Mesenchymal stem cell (in vitro differentiated cells and primary cell): ENCODE results near the gene COX8A.
"Not testable (repeated sequence)": the region's sequence is repeated elsewhere in the genome, so short reads cannot be mapped to it uniquely, and the experiment has no call there.

Source experiments
- DNase-seq: peaks from one replicate; pipeline ENCODE4 v3.0.0-alpha.2; 2013
- H2AFZ ChIP-seq: one replicate; pipeline ENCODE4 v1.6.1; 2013; ENCODE audit warnings: low read depth, mild to moderate bottlenecking, control low read depth, inconsistent platforms, low read length, moderate library complexity
- H2AK5ac ChIP-seq: 2 replicates; pipeline ENCODE4 v1.6.1; 2013; ENCODE audit warnings: low read length, moderate library complexity, mild to moderate bottlenecking, inconsistent platforms; ENCODE audit not compliant: severe bottlenecking
- H2BK120ac ChIP-seq: one replicate; pipeline ENCODE4 v1.6.1; 2013; ENCODE audit warnings: low read depth, mild to moderate bottlenecking, inconsistent platforms, low read length, moderate library complexity
- H2BK12ac ChIP-seq, 2 experiments: one replicate each; pipeline ENCODE4 v1.6.1; 2013; ENCODE audit warnings: inconsistent platforms in 2 of 2, low read length in 2 of 2, mild to moderate bottlenecking in 2 of 2, moderate library complexity in 2 of 2, control low read depth in 1 of 2
- H2BK15ac ChIP-seq: one replicate; pipeline ENCODE4 v1.6.1; 2013; ENCODE audit warnings: mild to moderate bottlenecking, low read depth, inconsistent platforms; ENCODE audit not compliant: poor library complexity, severe bottlenecking
- H2BK5ac ChIP-seq: 2 replicates; pipeline ENCODE4 v1.6.1; 2013; ENCODE audit warnings: low read depth, mild to moderate bottlenecking, low read length, control low read depth, inconsistent platforms; ENCODE audit not compliant: poor library complexity, severe bottlenecking
- H3K14ac ChIP-seq, 2 experiments: one replicate each; pipeline ENCODE4 v1.6.1; 2013; ENCODE audit warnings: inconsistent platforms in 2 of 2, low read length in 2 of 2, control low read depth in 1 of 2, mild to moderate bottlenecking in 1 of 2, moderate library complexity in 1 of 2
- H3K18ac ChIP-seq, 2 experiments: one replicate each; pipeline ENCODE4 v1.6.1; 2013; ENCODE audit warnings: inconsistent platforms in 2 of 2, low read length in 2 of 2, control low read depth in 1 of 2, low read depth in 1 of 2, mild to moderate bottlenecking in 1 of 2
- H3K23ac ChIP-seq, 2 experiments: one replicate each; pipeline ENCODE4 v1.6.1; 2013; ENCODE audit warnings: inconsistent platforms in 2 of 2, low read length in 2 of 2, mild to moderate bottlenecking in 2 of 2, moderate library complexity in 2 of 2, control low read depth in 1 of 2
- H3K27ac ChIP-seq: 2 replicates; pipeline ENCODE4 v1.5.1; 2013; ENCODE audit warnings: mild to moderate bottlenecking, moderate library complexity, low read length, control low read depth, inconsistent platforms; ENCODE audit not compliant: poor library complexity, severe bottlenecking
- H3K27me3 ChIP-seq, 2 experiments: 2 replicates each; pipeline versions ENCODE4 v1.6.1 to v1.7.0; 2013; ENCODE audit warnings: low read length in 2 of 2, mild to moderate bottlenecking in 2 of 2, moderate library complexity in 2 of 2, control low read depth in 1 of 2, inconsistent platforms in 1 of 2; ENCODE audit not compliant: control insufficient read depth in 1 of 2, insufficient read depth in 1 of 2
- H3K36me3 ChIP-seq, 2 experiments: 2 replicates each; pipeline versions ENCODE4 v1.6.1 to v1.7.0; 2013; ENCODE audit warnings: low read length in 2 of 2, control low read depth in 1 of 2, inconsistent platforms in 1 of 2, low read depth in 1 of 2, mild to moderate bottlenecking in 1 of 2; ENCODE audit not compliant: insufficient read depth in 2 of 2, control insufficient read depth in 1 of 2
- H3K4ac ChIP-seq, 2 experiments: one replicate each; pipeline ENCODE4 v1.6.1; 2013; ENCODE audit warnings: inconsistent platforms in 2 of 2, low read length in 2 of 2, mild to moderate bottlenecking in 2 of 2, moderate library complexity in 2 of 2, control low read depth in 1 of 2, low read depth in 1 of 2
- H3K4me1 ChIP-seq: 2 replicates; pipeline ENCODE4 v1.6.1; 2013; ENCODE audit warnings: low read depth, low read length, control low read depth; ENCODE audit not compliant: control insufficient read depth, insufficient read depth
- H3K4me2 ChIP-seq: 2 replicates; pipeline ENCODE4 v1.6.1; 2013; ENCODE audit warnings: low read length, mild to moderate bottlenecking, inconsistent platforms; ENCODE audit not compliant: poor library complexity, severe bottlenecking
- H3K4me3 ChIP-seq, 2 experiments: 2 replicates each; pipeline versions ENCODE4 v1.5.1 to v1.7.0; 2013; ENCODE audit warnings: low read length in 2 of 2, mild to moderate bottlenecking in 2 of 2, control low read depth in 1 of 2, low read depth in 1 of 2; ENCODE audit not compliant: insufficient read depth in 1 of 2
- H3K79me1 ChIP-seq: replicated peaks from 2 replicates; pipeline ENCODE4 v1.6.1; 2013; ENCODE audit warnings: mild to moderate bottlenecking, control low read depth, low read length, inconsistent platforms; ENCODE audit not compliant: poor library complexity, severe bottlenecking
- H3K9ac ChIP-seq: 2 replicates; pipeline ENCODE4 v1.7.0; 2013; ENCODE audit warnings: mild to moderate bottlenecking, low read length, moderate library complexity
- H3K9me3 ChIP-seq: 2 replicates; pipeline ENCODE4 v1.7.0; 2013; ENCODE audit warnings: mild to moderate bottlenecking, low read length; ENCODE audit not compliant: control insufficient read depth
- H4K8ac ChIP-seq: one replicate; pipeline ENCODE4 v1.6.1; 2013; ENCODE audit warnings: inconsistent platforms, mild to moderate bottlenecking, low read length, moderate library complexity
- H4K91ac ChIP-seq: one replicate; pipeline ENCODE4 v1.6.1; 2013; ENCODE audit warnings: mild to moderate bottlenecking, low read length, inconsistent platforms
- WGBS: methylation state at CpG from one replicate; pipeline ENCODE4 v1.1.7; 2013; ENCODE audit warnings: mixed read lengths; 5-methylcytosine and 5-hydroxymethylcytosine counted together

COX8A gene

DNA sequence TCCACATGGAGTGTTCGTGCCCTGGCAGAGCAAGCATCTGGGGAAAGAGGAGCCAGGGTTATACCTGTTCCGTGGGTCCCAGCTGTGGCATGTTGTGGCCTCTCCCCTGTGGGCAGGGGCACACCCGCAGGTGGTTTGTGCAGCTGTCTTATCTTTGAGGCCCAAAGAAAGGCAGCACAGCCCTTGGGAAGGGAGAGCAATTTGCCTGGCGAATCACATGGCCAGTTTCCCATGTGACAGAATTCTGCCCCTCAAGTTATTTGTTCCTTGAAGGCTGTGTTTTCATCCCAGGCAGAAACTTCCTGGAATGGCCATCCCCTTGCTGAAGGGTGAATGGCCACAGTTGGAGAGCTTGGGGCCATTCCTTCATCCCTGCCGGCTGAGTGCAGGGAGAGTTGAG, 16.4 kb upstream of the COX8A start:
- no peaks in the 10 kb centered on the region for H3K9me3 ChIP-seq
- WGBS: 95% methylated on average over 4 of the region's 5 CpGs

DNA sequence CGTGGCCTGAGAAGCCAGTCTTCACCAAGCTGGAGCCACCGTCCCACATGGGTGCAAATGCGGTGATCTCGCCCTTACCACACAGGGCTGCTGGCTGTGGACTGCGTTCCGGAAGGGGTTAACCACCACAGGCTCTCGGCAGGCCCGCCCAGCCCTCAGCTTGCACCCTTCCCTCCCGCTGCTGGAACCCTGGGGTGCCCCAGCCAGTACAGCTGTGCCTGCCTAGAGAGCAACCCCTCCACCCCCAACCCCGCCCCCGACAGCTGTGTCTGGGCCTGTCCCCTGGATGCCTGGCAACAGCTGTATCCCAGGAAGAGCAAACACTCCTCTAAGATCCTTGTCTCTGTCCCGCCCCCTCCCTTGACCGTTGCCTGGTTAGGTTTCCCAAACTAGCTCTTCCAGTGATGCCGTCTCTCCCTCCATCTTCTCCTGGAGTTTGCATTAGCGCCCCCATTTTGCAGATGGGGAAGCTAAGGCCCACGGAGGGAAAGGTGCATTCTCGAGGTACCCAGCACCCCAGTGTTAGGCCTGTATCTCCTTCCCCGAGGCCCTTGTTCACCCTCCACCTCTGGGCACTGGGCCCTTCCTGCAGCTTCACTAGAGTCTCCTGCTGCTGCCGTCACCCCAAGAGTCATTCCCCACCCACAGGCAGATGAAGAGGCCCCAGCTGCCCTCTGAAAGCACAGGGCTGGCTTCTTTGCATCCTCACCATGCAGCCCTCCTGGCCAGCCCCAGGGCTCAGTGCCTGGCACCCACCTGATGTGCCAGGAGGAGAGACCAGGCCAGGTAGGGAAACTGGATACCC, 12.6 kb upstream of the COX8A start:
- DNase-seq: peak; percentile 50
- Histone ChIP-seq H3K14ac (peak overlapping the region in 1 of 2 experiments; percentile 89), H3K9me3 (no peaks in the 10 kb centered on the region), H3K18ac (no peak overlapping the region), H2BK120ac (no peak overlapping the region), H3K4me2 (no peak overlapping the region), H2AFZ (no peak overlapping the region), H3K4ac (peak overlapping the region in 1 of 2 experiments; percentile 32), H4K8ac (no peak overlapping the region), H3K27me3 (no peaks in the 10 kb centered on the region), H2AK5ac (no peak overlapping the region), H3K36me3 (peaks cover 4 to 20% of the 10 kb centered on the region in 2 experiments), H3K27ac (no peak overlapping the region), H2BK5ac (no peak overlapping the region), H3K23ac (no peak overlapping the region), H3K79me1 (peaks cover 1% of the 10 kb centered on the region), H3K4me1 (peaks cover 16% of the 10 kb centered on the region), H2BK12ac (peak overlapping the region in 1 of 2 experiments; percentile 57), H2BK15ac (peak overlapping the region; percentile 17), H3K4me3 (no peak overlapping the region), H4K91ac (peak overlapping the region; percentile 66), H3K9ac (peak overlapping the region; percentile 59)
- 64% methylated on average over 19 of the region's 19 CpGs for WGBS

More for the DNA sequence above, 16.4 kb upstream of the COX8A start:
- Histone ChIP-seq H3K4ac (no peak overlapping the region), H3K4me1 (peaks cover 15% of the 10 kb centered on the region), H3K14ac (no peak overlapping the region), H2AFZ (no peak overlapping the region), H3K4me3 (no peak overlapping the region), H2BK120ac (no peak overlapping the region), H4K8ac (no peak overlapping the region), H2BK12ac (no peak overlapping the region), H2BK15ac (no peak overlapping the region), H3K9ac (no peak overlapping the region), H3K79me1 (peaks cover 4% of the 10 kb centered on the region), H3K36me3 (peaks cover 38 to 54% of the 10 kb centered on the region in 2 experiments), H3K27me3 (no peaks in the 10 kb centered on the region), H3K18ac (no peak overlapping the region), H2BK5ac (no peak overlapping the region), H4K91ac (no peak overlapping the region), H2AK5ac (no peak overlapping the region), H3K27ac (no peak overlapping the region), H3K4me2 (no peak overlapping the region), H3K23ac (no peak overlapping the region)
- DNase-seq: no peak

DNA sequence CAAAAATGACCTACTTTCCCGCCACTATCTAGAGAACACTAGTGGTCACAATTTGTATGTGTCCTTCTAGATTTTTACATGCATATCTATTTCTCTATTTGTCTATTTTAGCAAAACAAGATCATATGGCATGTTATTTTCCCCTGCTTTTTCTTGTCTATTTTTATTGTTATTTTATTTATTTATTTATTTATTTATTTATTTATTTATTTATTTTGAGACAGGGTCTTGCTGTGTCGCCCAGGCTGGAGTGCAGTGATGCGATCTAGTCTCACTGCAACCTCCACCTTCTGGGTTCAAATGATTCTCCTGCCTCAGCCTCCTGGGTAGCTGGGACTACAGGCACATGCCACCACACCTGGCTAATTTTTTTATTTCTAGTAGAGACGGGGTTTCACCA, 10.5 kb upstream of the COX8A start:
- not testable (repeated sequence) for H3K4ac ChIP-seq, H2BK120ac ChIP-seq

DNA sequence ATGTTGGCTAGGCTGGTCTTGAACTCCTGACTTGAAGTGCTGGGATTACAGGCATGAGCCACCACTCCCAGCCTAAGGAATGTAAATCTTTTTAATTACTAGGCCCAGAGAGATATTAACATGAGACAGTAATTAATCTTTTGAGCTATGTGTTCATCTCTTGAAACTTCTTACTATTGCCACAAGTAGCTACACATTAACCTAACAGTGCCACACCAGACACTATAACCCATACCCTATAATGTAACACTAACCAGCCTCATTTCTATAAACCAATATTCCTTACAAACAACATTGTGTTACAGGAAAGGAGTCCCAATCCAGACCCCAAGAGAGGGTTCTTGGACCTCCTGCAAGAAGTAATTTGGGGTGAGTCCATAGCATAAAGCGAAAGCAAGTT, 8.0 kb upstream of the COX8A start:
- Histone ChIP-seq H2BK5ac (no peak overlapping the region), H3K9me3 (no peaks in the 10 kb centered on the region), H4K8ac (no peak overlapping the region), H2AFZ (no peak overlapping the region), H2BK120ac (no peak overlapping the region), H3K27ac (no peak overlapping the region), H2AK5ac (no peak overlapping the region), H3K4me1 (peaks cover 11% of the 10 kb centered on the region), H3K14ac (no peak overlapping the region), H4K91ac (no peak overlapping the region), H3K4ac (no peak overlapping the region), H3K9ac (no peak overlapping the region), H2BK15ac (no peak overlapping the region), H3K23ac (no peak overlapping the region), H2BK12ac (no peak overlapping the region), H3K18ac (no peak overlapping the region), H3K79me1 (no peaks in the 10 kb centered on the region), H3K4me3 (no peak overlapping the region), H3K36me3 (no peaks in the 10 kb centered on the region), H3K4me2 (no peak overlapping the region), H3K27me3 (no peaks in the 10 kb centered on the region)
- WGBS: 100% methylated on average over 1 of the region's 1 CpG
- DNase-seq: no peak

More for the DNA sequence above, 10.5 kb upstream of the COX8A start:
- H3K14ac ChIP-seq, H2BK5ac ChIP-seq, DNase-seq, H3K23ac ChIP-seq, H3K79me1 ChIP-seq, H4K91ac ChIP-seq, H4K8ac ChIP-seq, H3K9me3 ChIP-seq, H2BK12ac ChIP-seq, H3K4me3 ChIP-seq, H3K36me3 ChIP-seq, H2AFZ ChIP-seq, H2BK15ac ChIP-seq, H3K27me3 ChIP-seq, H3K18ac ChIP-seq, H2AK5ac ChIP-seq, H3K9ac ChIP-seq, H3K27ac ChIP-seq, H3K4me2 ChIP-seq: not testable (repeated sequence)
- peaks cover 17% of the 10 kb centered on the region for H3K4me1 ChIP-seq
- 97% methylated on average over 4 of the region's 4 CpGs for WGBS
